Prostate gland (tissue), 2 donors: Measurements from ENCODE around the gene ARL6.

ENCODE experiments used
- CTCF ChIP-seq, 4 experiments: fragments of 200-600 bp in 2 of 4; fragments of 450-650 bp in 2 of 4; sonication (generic) in 2 of 4; IDR thresholded peaks; 1 replicate in 3 of 4; 2 replicates in 1 of 4; pipeline ENCODE4 v1.5.1; 2016 to 2019; ENCODE audit warnings: antibody characterized with exemption in 4 of 4, mild to moderate bottlenecking in 2 of 4, moderate library complexity in 2 of 4
- POLR2A ChIP-seq: fragments of 450-650 bp; IDR thresholded peaks from one replicate; pipeline ENCODE4 v1.6.1; 2016; ENCODE audit warnings: antibody characterized with exemption, mild to moderate bottlenecking

GRCh38 chr3:97823046-97824004, 58.8 kb downstream of the ARL6 start:
- no peak for TF ChIP-seq CTCF (IDR thresholded peaks at IDR 0.05)
- TF ChIP-seq POLR2A: no peak
